HG03159 (cell line): ENCODE results near the gene RGL3.
"Not testable (repeated sequence)": the region's sequence is repeated elsewhere in the genome, so short reads cannot be mapped to it uniquely, and the experiment has no call there.

Experiments used
- ATAC-seq: cut with Tn5 transposase; IDR thresholded peaks from one replicate; pipeline ENCODE4 v1.9.1; 2021; ENCODE audit warnings: mild to moderate bottlenecking, moderate library complexity; ENCODE audit not compliant: unreplicated experiment

The RGL3 gene

DNA sequence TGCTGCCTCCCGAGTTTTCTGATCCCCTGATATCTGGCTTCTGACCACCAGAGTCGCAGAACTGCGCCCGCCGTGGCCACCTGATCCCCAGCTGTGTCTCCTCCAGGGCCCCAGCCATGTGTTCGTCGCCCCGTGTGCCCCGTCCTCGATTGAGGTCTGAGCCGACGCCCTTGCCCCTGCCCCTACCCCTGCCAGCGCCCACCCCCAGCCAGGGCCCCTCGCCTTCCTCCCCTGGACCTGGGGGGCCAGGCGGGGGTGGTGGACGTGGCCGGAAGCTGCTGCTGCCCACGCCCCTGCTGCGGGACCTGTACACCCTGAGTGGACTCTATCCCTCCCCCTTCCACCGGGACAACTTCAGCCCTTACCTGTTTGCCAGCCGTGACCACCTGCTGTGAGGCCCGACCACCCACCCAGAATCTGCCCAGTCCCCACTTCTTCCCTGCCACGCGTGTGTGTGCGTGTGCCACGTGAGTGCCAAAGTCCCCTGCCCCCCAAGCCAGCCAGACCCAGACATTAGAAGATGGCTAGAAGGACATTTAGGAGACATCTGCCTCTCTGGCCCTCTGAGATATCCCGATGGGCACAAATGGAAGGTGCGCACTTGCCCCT, 54.7 kb downstream of the RGL3 start:
- ATAC-seq, result no peak

DNA sequence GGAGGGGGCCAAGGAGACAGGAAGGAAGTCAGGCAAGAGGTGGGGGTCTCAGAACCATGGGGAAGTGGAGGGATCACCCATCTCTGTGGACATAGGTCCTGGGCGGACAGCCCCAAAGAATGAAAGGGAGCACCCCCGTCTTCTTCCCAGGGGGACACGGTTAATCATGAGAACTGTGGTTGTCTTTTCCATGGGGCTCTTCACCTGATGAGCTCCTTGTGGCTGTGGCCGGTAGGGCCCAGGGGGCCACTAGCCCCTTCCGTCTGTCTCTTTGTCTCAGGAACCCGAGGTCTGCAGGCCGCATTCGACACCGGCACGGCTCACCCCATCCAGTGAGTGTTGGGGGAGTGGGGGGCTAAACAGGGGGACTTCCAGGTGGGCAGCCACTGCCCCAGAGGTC, 55.2 kb downstream of the RGL3 start:
- no peak for ATAC-seq

DNA sequence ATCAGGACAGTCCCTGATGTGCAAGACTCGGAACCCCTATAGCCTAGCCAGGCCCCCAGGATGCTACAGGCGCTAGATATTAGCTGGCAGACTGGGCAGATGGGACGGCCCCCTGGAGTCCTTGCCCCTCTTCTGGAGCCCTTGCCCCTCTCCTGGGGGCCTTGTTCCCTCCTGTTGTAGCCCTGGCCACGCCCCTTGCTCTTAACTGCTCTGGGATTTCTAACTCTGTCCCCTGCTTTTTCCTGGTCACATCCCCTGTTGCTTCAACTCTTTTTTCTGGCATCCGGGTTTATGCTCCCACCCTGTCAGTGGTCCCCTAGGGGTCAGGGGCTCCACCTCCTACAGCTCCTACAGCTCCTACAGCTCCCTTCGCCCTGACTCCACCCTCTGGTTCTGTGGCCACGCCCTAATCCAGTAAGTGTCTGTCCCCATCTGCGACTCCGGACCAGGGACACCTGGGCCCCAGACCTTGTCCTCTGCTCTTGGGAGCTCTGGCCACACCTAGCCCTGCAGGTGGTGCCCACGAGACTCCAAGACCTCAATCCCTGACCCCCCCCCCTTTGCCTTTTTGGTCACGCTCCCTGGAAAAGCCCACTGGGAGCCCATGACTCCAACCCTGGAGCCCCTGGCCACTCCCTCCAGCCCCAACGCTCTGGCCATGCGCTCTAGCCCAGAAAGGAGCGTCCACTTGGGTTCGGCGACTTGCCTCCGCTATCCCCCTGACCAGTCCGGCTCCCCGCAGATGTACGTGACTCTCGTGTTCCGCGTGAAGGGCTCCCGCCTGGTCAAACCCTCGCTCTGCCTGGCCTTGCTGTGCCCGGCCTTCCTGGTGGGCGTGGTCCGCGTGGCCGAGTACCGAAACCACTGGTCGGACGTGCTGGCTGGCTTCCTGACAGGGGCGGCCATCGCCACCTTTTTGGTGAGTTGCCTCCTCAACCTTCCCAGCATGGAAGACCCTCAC, 57.1 kb downstream of the RGL3 start:
- ATAC-seq, result no peak

DNA sequence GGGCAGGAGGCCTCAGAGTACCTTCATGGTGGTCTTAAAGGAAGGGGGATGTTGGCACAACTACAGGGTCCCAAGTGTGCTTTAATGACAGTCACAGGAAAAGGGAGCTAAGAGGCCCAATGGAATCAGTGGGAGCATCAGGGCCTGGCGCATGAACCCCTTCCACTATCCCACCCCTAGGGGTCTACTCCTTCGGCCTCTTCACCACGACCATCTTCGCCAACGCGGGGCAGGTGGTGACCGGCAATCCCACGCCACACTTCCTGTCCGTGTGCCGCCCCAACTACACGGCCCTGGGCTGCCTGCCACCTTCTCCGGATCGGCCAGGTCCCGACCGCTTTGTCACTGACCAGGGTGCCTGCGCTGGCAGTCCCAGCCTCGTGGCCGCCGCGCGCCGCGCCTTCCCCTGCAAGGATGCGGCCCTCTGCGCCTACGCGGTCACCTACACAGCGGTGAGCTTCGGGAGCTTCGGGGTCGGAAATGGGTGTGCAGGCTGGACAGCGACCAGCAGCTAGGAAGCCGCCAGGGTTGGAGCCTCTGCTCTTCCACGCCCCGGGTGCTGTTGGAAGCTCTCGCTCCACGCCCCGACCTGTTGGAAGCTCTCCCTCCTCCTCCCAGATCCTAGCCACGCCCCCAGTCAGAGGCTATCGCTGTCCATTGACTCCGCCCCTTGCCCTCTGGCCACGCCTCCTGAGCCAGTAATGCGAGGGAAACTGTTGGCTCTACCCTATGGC, 57.9 kb downstream of the RGL3 start:
- no peak for ATAC-seq

DNA sequence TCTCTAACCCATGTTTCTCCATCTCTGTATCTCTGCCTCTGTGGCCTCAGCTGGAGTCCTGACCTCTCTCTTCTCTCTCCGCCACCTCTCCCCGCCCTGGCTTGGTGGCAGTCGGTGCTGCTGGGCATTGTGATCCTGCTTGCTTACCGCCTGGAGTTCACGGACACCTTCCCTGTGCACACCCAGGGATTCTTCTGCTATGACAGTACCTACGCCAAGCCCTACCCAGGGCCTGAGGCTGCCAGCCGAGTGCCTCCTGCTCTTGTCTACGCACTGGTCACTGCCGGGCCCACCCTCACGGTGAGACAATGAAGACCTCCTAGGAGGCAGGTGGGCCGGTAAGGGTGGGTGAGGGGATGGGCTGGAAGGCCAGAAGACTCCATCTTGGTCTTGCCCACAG, 59.7 kb downstream of the RGL3 start:
- ATAC-seq, result no peak

DNA sequence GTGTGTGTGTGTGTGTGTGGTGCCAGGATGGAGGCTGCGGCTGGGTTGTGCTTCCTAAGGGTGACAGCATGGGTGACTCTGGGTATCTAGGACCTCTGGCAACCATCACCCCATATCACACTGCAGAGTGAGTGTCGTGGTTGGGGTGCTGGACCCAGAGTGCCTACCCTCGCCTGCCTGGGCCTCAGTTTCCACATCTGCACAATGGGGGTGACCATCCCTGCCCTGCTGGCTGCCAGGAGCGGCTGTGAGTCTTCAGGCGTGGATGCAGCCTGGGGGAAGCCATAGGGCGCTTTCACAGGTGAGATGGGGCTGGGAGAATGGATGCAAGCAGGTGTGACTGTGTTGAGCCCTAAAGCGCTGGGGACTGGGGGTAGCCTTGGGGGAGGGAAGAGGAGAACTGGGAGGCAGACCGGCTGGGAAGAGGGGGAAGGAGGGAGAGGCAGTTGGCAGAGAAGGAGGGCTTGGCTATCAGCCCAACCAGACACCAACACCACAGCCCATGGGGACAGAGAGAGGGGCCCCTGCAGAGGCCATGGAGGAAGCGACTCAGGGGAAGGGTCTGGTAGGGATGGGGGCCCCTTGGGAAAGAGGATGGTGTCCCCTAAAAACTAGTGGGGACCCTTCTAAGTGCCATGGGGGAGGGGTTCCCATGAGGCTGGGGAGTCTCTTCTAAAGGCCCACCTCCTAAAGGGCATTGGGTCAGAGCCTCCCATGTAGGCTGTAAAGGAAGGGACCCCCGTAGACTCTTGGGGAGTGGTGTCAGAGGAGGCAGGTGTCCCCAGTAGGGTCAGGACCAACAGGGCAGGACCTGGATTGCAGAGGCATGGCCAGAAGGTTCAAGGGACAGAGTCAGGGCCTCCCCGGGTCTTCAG, 62.2 kb downstream of the RGL3 start:
- ATAC-seq, result no peak

DNA sequence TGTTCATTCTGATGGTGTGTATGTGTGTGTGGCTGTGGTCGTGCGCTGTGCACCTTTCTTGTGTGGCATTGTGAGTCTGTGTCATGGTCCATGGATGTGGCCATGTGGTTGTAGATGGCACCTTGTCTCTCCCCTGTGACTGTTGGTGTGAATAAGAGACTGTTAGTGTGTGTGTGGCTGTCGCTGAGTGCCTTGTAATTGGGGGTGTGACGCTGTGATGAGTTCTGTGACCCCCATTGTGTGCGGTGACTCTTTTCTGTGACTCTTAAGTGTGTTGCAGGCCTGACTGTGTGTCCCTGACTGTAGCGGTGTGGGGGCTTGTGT, 63.1 kb downstream of the RGL3 start:
- ATAC-seq, result no peak

DNA sequence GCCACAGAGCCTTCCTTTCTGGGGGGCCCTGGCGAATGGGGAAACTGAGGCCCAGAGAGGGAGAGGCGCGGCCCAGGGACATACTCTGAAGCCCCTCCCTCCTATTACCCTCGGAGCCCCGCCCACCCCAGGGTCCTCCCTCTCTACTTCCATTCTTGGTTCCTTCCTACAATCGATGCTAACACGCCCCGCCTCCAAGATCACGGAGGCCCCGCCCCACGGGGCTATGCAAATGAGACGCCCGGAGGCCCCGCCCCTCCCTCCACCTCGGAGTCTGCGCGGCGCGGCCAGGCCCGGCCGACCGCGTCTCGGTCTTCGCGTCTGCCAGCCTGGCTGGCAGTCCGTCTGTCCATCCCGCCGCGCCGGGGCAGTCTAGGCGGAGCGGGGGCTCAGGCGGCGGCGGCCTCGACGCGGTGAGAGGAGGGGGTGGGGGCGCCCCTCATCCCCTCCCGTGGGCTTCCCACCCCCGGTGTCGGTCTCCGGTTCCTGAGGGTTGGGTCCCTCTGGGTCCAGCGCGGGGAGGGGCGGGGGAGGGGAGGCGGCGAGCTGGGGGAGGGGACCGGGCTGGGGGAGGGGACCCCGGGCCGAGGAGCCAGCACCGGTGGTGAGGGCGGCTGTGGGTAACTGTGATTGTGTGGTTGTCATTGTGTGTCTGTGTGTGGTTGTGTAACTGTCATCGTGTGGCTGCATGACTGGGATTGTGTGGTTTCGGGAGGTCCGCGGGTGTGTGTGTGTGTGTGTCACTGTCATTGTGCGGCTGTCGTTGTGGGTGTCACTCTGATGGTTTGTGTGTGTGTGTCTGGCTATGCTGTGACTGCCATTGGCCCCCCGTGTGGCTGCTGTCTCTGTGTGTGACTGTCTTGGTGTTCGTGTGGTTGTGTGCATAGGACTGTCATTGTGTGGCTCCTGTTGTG, 63.7 kb downstream of the RGL3 start, which contains the start of gene PLPPR2:
Gene PLPPR2, plus strand, starts transcription at position 273 of the 914 bp plus-strand sequence. CDS start 2,242 bp downstream, outside the sequence.
- ATAC-seq, result no peak

DNA sequence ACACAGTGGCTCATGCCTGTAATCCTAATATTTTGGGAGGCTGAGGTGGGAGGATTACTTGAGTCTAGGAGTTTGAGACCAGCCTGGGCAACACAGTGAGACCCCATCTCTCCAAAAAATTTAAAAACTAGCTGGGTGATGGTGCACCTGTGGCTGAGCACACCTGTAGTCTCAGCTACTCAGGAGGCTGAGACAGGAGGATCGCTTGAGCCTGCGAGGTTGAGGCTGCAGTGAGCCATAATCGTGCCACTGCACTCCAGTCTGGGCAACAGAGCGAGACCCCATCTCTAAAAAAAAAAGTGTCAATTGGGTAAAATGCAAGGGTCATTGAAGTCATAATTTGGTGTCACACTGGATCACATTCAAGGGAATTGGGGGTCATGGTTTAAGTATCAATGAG, 65.0 kb downstream of the RGL3 start:
- ATAC-seq, result not testable (repeated sequence)

DNA sequence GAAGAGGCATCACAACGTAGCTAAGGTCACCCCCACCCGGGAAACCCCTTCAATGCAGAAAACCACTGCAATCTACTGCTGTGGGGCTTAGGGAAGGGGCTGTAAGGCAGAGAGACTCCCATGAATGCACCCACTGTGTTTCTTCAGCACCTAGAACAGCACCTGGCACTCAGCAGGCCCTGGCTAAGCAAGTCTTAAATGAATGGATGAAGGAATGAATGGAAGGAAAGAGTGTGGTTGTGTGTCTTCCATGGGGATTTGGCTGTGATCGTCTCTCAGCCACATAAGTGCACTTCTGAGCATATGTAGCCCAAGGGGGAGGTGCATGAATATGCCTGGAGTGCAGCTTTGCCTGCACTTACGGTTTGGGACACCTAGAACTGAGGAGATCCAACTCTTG, 69.9 kb downstream of the RGL3 start:
- no peak for ATAC-seq

DNA sequence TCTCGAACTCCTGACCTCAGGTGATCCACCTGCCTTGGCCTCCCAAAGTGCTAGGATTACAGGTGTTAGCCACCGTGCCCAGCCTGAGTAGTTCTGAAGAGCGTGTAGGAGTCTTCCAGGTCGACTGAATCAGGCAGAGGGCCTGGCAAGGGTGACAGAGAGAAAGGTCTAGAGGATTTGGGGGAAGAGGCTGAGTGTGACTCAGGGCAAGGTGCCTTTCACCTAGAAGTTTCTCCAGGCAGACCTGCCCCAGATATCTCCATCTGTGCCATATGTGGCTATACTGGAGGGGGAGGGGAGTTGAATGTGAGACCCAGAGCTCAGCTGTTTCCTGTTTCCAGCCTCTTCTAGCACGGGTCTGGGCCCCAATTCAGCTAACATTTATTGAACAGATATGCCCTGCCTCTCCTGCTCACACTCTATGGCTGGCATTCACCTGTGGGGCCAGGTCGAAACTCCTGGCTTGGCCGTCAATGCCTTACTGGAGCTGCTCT, 71.5 kb downstream of the RGL3 start:
- ATAC-seq, result no peak

DNA sequence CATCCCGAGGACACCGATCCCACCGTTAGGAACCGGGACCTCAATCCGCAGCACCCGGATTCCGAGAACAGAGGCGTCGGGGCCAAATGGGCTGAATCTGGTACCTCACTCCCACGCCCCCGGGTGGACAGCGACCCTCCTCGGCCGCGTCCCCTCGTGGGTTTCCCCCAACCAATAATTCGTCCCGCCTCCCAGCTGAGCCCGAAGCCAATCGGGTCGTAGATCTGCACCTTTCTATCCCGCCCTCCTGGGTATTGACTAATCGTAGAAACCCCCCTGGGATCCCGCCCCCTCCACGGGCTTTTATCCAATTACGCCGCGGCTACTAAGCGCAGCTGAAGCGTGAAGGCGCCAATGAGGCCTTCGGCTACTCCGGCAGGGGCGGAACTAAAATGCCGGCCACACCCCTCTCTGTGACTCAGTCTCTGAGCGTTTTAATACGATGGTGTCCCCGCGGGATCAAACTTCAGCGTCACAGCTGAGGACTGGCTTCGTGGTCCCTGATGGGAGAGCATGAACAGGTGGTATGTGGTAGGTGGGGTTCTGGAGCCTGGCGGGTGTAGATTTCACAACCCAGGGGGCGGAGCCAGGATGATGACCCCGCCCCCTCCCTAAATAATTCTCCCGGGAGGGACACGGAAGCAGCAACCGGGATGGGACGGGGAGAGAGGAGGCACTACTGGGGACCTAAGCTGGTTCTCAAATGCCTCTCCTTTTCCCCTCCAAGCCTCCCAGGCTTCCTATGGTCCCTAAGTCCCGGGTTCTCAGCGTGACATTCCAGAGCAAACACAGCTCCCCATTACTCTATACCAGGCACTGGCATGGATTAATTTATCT, 72.8 kb downstream of the RGL3 start, which contains the start of the genes CCDC159 and TMEM205:
Gene CCDC159, plus strand, starts transcription at position 416 of the 837 bp plus-strand sequence. Its CDS starts 88 bp downstream, at position 504.
Gene TMEM205, minus strand, starts transcription at position 165 of the 837 bp plus-strand sequence. CDS start 649 bp downstream, outside the sequence.
- ATAC-seq, result peak; percentile 83

DNA sequence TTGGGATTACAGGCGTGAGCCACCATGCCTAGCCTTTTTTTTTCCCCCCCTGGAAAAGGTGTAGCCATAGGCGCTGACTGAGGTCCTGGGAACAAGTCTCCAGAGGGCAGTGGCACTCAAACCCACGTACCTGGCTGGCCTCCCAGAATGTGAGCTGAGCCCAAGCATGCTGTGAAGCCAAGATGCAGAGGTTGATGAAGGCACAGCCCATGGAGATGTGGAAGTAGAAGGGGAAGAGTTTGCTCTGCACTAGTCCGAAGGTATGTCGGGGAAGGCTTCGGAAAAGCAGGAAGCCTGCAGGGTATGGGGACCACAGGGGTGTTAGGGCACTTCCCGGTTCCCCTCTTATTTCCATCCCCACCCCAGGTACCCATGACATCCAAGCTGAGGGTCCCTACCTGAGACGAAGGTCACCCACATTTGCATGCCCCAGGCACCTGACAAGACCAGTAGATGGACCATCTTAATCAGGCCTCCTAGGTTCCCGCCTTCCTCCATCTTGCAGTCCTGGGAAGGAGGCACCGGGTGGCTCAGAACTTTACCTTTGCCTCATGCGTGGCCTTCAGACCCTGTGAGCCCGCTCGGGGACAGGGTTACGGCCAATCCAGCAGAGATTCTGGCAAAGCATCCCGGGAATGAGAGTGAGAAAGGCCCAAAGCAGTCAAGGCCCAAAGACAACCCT, 73.9 kb downstream of the RGL3 start:
- no peak for ATAC-seq
